GM21390 (cell line): ENCODE results near the gene DCANP1.

Source experiments
- ATAC-seq: cut with Tn5 transposase; IDR thresholded peaks from one replicate; pipeline ENCODE4 v1.9.1; 2021; ENCODE audit not compliant: unreplicated experiment

DCANP1 gene

DNA sequence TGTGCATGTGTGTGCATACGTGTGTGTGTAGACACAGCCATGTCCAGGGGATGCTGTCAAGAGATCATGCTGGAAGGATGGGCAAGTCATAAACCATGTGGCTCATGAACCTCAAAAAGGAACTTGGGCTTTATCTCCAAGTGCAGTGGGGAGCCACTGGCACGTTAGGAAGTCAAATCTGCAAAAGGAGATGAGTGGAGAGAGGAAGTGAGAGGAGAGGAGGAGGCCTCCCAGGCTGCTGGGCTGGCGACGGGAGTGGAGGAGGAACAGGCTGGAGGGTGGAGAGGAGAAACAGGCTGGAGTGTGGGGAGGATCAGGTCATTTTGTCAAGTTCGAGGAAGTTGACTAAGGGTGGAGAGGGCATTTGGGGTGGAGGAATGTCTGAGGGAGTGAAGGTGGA, 34.2 kb upstream of the DCANP1 start:
- no peak for ATAC-seq

DNA sequence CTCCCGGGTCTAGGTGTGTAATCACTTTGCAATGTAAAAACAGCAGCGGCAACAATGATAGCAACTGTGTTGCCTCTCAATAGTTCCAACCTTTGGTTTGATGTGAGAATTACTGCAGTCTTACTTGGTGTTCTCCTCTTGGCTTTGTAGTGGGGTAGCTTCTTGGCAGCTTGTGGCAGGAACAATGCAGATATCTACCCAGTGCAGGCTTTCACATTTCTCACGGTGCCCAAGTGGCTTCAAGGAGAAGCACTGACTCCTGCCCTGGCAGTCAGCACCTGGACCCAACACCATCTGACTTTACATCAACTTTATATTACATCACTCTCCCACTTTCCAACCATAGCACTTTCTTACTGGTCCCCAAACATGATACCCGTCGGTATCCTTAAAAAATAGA, 33.4 kb upstream of the DCANP1 start:
- ATAC-seq = no peak

DNA sequence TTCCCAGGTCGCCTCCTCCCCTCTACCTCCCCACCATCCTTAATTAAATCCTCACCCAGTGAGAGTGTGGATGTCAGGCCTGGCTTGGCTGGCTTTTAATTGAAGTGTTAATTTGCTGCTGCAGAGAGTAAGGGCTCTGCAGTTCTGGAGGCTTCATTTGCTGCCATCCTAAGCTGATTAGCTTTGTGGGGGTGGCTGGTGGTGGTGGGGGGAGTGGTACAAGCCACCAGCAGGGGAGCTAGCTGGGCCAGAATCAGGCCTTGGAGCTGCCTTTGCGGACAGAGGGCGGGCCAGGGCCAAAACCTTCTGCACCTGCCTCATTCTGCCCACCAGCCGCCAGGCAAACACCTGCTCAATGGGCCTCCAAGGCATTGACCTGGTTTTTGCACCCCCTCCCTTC, 31.8 kb upstream of the DCANP1 start:
- no peak for ATAC-seq

DNA sequence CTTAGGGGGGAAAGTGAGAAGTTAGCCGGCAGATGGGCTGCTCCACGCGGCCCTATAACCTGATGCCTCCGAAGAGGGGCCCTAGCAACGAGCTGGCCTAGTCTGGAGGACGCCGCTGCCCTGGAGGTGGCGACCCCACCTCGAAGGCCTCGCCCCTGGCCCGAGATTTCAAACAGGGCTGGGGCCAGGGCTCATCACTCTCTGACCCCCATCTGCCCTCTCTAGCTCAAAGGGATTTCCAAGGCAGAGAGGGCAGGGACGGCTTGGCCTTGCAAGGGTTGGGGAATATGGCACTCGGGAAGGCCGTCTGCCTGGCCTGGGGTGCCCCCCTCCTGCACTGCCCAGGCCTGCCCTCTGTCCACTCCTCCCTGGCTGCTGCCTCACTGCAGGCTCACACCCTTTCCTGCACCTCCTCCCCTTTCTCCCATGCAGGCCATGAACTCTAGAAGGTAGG, 30.5 kb upstream of the DCANP1 start:
- ATAC-seq = no peak

DNA sequence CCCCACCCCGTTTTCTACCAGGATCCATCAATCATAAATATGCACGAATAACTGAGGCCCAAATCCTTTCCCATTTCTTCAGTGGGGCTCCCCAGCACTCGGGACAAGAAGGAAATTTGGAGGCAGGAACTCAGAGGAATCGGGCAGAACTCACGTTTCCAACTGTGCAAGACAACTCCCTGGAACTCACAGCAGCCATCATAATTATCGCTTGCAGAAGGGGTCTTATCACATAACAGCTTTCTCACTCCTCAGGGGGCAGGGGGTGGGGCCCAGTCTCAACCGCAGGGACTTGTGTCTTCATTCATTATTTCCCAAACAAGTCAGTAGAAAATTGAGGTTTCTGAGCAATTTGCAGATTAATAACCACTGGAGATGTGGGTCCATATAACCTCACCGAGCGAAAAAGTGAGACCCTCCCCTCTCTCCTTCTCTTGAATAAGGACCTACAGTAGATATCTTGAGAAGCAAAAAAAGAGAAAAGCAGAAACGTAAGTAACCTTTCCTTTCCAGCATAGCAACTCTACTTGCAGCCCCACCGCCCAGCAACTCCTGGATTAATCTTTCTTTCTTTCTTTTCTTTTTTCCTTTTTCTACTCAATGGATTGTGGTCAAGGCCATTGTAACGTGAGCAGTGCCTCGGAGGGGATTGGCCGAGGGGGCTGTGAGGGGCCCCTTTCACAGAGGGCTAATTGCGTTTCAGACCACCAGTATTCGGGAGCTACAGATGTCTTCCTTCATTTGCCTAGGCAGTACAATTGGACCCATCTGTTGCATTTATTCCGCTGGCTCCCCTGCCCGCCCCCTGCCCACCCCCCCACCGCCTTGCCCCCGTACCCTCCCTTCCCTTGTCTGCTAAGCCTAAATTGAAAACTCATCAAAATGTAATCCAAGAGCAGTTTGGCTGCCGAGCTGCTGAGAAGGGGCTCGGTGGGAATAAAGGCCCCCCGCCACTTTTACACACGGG, 29.8 kb upstream of the DCANP1 start:
- no peak for ATAC-seq

DNA sequence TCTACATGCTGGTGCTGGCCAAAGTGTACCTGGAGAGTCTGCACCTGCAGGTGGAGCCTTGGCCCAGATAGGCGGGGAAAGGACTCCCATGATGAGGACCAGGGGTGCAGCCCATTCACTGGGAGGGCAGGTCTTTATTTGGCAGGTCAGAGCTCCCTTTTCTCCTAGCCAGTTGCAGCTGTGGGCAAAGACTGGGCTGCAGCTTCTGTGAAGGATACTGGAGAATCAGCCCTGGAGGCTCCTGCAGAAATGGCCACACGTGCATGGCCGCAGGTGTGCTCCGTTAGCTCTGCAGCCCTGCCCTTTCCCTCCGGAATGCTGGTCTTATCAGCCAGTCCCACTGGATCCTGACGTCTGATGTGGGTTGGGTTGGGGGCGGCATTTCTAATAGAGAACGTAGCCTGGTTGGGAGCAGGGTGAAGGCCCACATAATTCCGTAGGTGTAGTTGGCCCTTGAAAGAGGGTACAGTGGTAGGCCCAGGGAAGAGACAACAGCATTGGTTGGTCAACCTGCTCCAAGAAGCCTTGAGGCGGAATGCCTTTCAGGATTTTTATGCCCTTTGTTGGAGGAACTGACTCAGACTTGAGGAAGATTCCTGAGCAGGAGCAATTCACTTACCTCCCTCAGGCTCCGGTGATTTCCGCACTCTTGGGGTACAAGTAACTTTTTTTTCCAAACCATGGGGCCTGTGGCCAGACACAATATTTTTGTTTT, 27.0 kb upstream of the DCANP1 start:
- ATAC-seq = no peak

DNA sequence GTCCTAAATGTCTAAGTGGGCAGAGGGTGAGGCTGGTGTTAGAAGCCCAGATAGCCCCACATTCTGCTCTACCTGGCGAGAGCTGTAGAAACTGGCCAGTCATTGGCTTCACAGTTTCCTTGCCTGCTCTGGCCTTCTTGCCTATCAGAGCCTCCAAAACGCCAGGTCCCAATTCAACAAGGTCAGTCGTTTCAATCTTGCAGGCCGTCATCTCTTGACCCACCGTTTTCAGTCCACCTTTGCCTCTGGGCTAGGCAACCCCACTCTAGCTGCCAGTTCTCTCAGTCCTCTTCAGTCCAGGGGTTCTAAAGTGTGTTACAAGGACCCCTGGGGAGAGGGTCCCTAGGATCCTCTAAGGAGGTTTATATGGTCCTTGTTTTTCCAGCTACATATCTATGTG, 25.0 kb upstream of the DCANP1 start:
- ATAC-seq = no peak

DNA sequence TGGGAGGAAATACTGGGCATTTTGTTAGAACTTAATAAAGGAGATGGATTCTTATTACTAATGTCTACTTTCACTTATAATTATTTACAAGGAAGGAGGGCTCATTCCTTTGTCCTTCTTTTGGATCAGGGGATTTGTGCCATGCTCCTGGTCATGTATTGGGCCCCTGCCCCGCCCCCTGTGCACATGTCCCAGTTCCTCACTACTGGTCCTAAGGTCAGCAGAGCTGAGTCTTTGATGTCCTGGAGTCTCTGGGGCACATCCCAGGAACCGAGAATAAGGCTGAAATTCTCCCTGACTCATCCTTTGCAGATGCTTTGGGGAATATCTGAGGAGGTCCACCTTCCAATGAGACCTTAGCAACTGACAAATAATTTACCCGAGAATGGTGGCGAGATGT, 24.6 kb upstream of the DCANP1 start:
- ATAC-seq = no peak

DNA sequence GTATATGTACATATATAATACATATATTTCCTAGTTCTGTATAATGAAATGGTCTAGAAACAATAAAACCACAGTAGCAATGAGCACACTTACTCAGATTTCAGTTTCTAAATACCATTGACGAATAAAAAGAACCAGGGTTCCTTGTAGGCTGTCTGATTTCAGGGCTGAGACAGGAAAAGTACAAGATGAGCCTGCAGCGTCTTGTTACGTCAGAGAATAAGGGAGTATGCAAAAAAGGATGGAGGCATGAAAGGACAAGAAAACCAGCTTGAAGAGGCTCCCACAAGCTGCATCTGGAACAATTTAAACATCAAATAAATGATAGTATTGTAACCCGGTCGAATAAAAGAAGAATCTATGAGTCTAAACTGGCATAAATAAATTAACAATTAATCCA, 22.8 kb upstream of the DCANP1 start:
- ATAC-seq = no peak

DNA sequence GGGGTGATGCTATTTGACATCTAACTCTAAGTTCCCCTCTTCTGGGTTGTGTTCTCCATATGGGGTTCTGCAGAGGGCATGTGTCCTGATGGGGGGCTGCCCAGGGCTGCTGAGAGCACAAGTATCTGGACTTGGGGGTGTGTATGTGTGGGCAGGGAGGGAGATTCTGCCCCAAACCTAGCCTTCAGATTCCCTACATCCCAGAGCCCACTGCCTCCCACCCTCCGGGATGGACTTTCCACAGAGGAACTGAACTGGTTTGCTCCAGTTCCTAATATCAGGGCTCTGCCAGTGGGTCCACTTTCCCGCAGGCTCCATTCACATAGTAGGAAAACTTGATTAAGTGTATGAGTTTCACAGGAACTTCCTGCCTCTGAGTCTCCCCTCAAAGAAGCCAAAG, 21.4 kb upstream of the DCANP1 start:
- no peak for ATAC-seq

DNA sequence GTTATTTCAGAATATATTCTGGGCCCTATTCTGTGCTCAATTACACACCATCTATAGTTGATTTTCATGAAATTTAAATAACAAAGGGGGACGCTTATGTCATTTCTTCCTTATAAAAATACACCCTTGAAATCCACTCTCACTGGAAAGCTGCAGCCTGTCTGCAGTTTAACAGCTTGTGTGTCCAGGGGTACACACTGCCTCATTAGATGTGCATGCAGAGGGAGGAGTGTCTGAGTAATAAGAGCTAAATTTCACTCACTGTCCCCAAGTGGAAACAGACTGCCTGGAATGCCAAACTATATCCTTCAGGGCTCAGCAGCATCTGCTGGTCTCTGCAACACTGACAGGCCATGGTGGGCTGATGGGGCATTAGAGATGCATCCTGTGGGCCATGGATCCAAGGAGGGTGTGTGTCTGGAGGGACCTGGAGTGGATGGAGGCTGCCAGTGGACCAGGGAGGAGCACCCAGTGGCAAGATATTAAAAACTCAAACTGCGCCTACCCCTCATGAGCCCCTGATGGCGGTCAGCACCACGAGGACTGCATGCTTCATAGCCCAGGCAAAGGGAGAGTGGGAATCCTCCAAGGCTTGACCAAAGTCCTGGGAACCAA, 20.8 kb upstream of the DCANP1 start:
- ATAC-seq = no peak

DNA sequence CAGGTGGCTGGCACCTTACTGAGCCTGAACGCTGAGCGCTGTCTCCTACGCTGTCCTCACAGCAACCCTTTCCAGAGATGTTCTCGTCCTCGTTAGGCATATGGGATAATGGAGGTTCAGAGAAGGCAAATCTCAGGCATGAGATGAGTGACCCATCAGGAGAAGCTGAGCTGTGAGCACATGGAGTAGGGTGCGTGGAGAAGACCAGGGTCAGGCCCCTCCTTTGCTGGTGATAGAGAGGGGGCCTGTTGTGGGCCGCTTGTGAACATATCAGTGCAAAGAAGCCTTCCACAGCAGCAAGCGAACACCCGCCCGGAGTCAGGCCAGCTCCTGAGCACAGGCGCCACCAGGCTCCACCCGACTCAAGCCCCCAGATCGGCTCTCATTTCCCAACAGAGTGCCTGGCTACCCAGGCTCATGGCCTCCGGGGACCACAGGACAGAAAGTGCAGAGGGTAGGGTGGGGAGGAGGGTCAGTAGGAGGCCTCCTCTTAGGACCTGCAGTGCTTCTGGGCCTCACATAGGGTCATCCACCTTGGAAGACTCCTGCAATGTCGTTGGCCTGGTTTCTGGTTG, 20.0 kb upstream of the DCANP1 start:
- ATAC-seq = no peak

DNA sequence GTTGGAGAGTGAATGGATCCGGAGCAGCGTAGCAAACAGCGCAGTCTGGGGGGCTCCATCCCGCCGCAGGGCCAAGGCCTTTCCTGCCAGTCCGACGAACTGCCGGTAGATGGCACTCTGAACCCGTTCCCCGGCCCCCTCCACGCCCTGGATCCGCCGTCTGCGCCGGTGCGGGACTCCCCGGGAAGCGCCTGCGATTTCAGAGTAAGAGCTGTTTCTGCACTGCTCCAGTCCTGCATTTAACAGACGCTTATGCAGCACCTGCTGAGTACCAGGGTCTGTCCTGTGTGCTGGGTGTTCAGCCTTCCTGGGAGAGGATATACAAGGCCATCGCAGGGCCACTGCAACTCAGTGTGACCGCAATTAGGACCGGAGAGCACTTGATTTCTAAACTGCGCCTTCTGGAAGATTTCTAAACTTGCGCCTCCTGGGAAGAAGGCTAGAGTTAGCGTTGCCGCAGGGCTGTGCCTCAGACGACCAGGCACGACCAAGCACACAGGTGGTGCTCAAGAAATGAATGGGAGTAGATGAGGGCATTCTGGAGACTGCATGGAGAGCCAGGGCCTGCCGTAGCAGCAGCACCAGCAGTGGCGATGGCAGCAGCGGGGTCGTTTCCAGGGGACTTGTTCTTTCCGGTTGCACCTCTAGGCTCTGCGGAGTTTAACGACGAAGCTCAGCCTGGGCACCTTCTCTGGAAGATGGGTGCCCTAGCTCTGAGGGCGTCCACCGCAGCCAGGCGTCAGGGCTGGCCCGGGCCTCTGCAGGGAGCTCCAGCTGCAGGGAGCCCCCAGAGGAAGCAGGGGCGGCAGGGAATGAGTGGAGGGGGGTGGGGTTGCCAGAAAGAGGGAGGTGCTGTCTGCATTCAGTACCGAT, 19.3 kb upstream of the DCANP1 start:
- ATAC-seq = peak; percentile 79

DNA sequence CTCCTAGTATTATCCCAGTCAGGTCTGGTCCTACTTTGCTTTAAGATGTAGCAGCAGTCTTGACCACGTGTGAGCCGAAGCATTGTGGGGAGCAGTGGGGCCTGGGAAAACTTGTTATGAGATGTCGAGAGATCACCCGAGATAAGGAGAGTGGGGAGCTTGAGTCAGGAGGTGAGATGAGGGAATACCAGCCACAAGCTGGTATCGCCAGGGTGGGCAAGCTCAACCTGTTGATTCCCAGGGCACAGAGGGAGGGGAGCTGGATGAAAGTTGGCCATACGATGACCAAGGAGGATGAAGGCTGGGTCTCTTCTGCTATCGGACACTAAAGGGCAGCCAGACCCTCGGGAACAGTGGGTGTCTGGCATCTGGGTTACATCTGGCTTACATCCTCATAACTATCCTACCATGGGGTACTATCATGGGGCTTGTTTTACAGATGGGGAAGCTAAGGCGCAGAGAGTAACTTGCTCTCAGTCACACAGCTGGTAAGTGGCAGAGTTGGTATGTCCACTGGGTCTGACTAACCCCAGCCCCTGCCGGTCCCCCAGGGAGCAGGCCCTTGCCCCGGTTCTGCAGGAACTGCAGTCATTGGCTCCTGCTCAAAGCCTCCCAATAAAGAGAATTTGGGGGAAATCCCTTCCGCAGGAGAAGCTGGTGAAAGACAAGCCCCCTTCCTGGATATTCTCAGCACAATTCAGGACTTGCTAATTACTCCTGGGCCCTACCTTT, 18.4 kb upstream of the DCANP1 start:
- no peak for ATAC-seq

DNA sequence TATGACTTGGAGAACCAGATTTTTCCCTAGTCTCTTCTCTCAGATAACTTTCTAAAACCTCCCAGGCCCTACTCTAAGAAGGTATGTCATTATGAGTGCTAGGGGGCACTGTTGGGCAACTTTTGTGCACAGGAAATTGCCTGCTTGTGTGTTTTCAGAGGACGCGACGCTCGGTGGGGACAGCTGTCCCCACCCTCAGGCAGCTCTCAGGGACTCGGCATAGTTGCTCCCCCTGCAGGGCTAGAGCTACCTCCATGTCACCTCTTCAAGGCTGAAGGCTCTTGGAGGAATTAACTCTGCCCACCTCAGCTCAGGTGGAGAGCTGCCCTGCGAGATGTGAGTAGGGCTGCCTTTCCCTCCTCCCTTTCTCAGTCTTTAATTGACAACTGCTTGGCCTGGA, 15.2 kb upstream of the DCANP1 start:
- ATAC-seq = no peak

DNA sequence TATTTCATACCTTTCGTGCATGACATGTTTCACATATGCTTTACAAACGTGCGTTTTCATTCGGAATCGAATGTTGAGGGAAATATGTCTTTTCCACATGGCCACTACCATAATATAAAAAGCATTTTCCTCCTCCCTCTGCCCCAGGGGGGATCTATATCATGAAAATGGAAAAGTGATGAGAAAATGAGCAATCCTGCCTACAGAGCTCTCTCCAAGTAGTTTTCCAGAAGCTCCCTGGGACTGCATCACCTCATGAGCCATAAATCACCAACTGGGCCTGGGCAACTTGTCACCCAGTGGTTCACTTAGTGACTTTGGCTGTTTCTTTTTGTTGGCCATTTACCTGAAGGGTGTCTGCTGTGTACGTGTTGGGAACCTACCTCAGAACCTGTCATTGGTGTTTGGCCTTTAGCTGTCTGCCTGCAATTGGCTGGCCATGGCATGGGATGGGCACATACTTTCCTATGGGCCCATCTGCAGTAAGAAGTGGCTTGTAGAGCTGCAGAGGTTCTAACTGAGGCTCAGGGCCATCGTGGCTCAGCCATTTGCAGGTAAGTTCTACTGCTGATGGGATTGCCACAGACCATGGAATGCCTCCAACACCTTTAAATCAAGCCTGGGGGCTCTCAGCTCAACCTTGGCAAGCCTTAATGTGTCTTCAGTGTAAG, 14.5 kb upstream of the DCANP1 start:
- ATAC-seq = no peak

DNA sequence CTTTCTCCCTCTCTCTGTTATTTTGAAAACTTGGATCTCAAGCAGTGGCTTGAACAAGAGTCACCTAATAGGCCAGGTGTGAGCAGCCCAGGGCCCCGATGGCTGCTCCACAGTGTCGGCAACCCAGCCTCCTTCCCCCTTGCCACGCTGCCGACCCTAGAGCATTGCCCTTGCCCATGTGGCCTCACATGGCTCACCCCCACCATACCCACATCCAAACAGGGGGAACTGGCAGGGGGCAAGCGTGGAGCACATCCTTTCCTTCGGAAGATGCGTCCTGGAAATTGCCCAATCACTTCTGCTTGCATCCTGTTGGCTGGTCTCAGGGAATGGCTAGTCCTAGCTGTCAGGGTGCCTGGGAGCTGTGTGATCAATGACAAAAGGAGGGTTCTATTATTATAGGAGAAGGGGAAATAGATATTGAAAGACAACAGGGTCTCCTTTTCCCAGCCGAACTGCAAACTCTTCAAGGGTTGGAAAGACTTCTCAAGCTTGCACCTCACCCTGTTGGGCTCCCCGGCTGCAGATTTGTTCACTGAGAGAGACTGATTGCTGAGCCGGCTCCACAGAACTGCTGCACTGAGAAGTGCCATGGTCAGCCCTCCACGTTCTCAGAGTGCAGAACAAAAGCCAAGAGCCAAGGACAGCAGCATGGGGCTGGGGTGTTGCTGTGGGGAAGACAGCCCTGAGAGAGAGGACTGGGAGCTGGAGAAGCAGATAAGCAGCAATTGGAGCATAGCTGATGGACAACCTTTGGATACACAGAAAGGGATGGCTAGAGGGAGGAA, 13.3 kb upstream of the DCANP1 start:
- no peak for ATAC-seq

DNA sequence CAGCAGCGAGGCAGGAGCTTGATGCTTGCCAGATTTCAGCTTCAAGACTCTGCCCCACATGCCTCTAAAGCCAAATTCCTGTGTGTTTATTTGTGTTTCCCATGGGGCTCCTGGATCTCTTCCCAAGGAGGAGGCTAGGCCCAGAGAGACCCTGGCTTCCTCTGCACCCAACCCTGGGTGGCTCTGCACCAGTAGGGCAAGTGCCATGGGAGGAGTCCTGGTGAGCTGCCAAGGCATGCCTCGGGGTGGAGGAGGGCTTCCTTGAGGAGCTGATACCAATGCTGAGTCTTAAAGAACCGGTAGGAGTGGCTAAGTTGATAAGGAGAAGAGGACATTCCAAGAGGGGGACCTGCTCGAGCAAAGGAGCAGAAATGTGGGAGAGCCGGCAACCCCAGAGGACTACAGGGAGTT, 11.8 kb upstream of the DCANP1 start:
- ATAC-seq = no peak
